Measurements from ENCODE around the gene HOXA6. TPM values are rescaled to one million over a fixed set of nuclear protein-coding genes. Genes with fewer than 3 reads are reported as not detected.

HOXA6 gene
- total RNA-seq, 1 donor from 2014 or later, result 3.1 TPM

DNA sequence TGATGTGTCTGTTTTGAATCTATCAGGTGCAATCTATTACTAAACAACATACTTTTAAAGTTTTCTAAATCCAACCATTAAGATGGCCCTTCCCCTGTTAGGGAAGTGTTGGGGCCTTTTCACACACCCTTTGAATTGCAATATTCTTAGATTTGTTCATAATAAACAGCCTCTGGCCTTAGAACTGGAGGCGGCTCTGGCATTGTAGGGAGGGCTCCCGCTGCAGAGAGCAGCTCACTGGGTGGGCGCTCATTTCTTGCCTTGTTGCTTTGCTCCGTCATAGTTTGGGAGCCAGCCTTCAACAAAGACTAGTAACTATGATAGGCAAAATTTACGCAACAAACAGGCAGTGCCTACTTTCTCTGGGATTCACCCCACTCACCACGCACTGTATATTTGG, 30.8 kb upstream of the HOXA6 start:
- Histone ChIP-seq H3K9me3 (ENCODE audit: control insufficient read depth in 3 of 3, low read length in 3 of 3) (no peaks in the 10 kb centered on the region), H3K27ac (ENCODE audit: low read depth, low read length) (peak overlapping the region; percentile 61), H3K36me3 (ENCODE audit: control insufficient read depth in 3 of 3, insufficient read depth in 3 of 3, low read length in 3 of 3) (no peaks in the 10 kb centered on the region), H3K4me1 (ENCODE audit: control insufficient read depth in 3 of 3, insufficient read depth in 3 of 3, low read length in 3 of 3) (peaks cover 39 to 61% (median 40%) of the 10 kb centered on the region in 3 donors), H3K9ac (ENCODE audit: low read depth in 1 of 3, low read length in 3 of 3) (peak overlapping the region; percentile 43 to 97 (median 93)), H3K27me3 (ENCODE audit: control insufficient read depth in 3 of 3, insufficient read depth in 3 of 3, low read length in 3 of 3) (peaks cover 15 to 29% (median 23%) of the 10 kb centered on the region in 3 donors), H3K4me3 (ENCODE audit: low read length in 3 of 3) (peak overlapping the region; percentile 52 to 85 (median 77))

DNA sequence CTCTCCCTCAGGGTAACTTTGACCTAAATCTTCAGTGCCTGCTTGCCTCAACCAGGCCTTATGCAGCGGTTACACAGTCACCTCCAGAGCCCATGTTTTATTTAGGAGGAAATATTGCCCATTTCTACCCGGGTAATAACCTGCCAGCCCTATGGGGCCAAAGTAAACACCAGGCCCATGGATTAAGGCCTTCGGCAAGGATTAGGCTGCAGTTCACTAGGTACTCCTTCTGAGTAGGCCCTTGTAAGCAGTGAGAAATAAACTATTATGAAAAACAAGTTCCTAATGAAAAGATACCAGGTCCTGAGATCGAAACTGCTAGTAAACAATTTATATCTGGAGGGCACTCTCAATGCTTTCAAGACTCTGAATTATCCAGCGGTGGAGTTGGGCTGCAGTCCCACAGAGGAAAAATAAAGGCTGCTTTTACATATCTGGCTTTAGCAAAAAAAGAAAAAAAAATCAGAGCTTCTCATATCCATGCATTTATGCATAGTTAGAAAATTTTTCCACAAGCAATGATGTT, 30.3 kb upstream of the HOXA6 start:
- H3K4me3 ChIP-seq (ENCODE audit: low read length in 3 of 3), result peak overlapping the region; percentile 77 to 85 (median 84)
- H3K36me3 ChIP-seq (ENCODE audit: control insufficient read depth in 3 of 3, insufficient read depth in 3 of 3, low read length in 3 of 3), result no peaks in the 10 kb centered on the region
- peak overlapping the region; percentile 84 for H3K27ac ChIP-seq (ENCODE audit: low read depth, low read length)
- peaks cover 34 to 56% (median 35%) of the 10 kb centered on the region in 3 donors for H3K4me1 ChIP-seq (ENCODE audit: control insufficient read depth in 3 of 3, insufficient read depth in 3 of 3, low read length in 3 of 3)
- peak overlapping the region; percentile 37 to 97 (median 93) for H3K9ac ChIP-seq (ENCODE audit: low read depth in 1 of 3, low read length in 3 of 3)
- H3K27me3 ChIP-seq (ENCODE audit: control insufficient read depth in 3 of 3, insufficient read depth in 3 of 3, low read length in 3 of 3), result peaks cover 10 to 25% (median 18%) of the 10 kb centered on the region in 3 donors
- no peaks in the 10 kb centered on the region for H3K9me3 ChIP-seq (ENCODE audit: control insufficient read depth in 3 of 3, low read length in 3 of 3)

DNA sequence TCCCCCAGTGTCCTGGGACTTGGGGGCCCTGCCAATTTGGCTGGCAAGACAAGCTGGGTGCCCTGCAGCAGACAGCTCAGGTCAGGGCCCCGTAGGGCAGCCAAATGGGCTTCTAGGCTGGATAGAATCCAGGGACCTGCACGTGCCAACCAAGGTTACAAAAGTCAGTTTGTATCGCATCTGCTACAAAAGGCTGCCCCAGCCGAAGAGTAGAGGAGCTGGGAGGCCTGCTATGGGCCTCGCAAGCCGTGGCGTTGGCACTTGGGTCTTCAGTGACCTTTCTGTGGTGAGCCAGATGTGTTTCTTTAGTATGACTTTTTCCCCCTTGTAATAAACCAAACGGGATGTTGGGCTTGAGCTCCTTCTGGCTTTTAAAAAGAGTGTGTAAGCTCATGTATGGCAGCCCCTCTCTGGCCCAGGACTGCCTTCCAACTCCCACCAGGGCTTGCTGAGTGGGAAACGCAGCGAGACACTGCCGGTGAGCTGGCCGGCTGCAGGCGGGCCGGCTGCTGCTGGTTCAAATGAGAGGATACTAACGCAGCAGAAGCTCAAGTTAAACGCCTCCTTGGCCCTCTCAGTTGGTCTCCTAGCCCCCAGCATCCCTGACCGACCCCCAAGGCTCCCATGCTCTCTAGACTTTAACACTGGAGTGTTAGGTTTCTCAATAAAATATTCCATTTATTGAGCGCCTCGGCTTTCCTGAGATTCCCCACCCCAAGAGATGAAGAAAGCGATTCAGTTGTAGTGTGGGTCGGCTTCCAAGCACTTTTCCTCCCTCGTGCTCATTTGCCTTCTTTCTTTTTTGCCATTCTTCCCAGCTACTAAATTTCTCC, 29.6 kb upstream of the HOXA6 start:
- Histone ChIP-seq H3K27me3 (ENCODE audit: control insufficient read depth in 3 of 3, insufficient read depth in 3 of 3, low read length in 3 of 3) (peaks cover 7 to 21% (median 15%) of the 10 kb centered on the region in 3 donors), H3K27ac (ENCODE audit: low read depth, low read length) (peak overlapping the region; percentile 84), H3K36me3 (ENCODE audit: control insufficient read depth in 3 of 3, insufficient read depth in 3 of 3, low read length in 3 of 3) (no peaks in the 10 kb centered on the region), H3K4me1 (ENCODE audit: control insufficient read depth in 3 of 3, insufficient read depth in 3 of 3, low read length in 3 of 3) (peaks cover 39 to 58% (median 40%) of the 10 kb centered on the region in 3 donors), H3K9ac (ENCODE audit: low read depth in 1 of 3, low read length in 3 of 3) (peak overlapping the region; percentile 37 to 97 (median 93)), H3K4me3 (ENCODE audit: low read length in 3 of 3) (peak overlapping the region; percentile 66 to 84 (median 77)), H3K9me3 (ENCODE audit: control insufficient read depth in 3 of 3, low read length in 3 of 3) (no peaks in the 10 kb centered on the region)

DNA sequence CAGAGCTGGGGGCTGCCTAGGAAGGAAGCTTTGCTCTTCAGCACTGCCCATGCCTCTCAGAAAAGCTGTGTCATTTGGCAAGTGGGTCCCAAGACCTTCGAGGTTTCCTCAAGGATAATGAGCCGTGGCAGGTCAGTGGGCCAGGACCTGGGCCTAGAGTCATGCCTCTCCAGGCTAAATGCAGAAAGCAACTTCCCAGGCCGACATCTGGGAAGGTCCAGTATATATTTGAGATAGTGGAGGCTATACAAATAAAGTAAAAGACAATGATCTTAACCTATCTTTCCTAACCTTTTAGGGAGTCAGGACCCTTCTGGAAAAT, 28.9 kb upstream of the HOXA6 start:
- H3K4me1 ChIP-seq (ENCODE audit: control insufficient read depth in 3 of 3, insufficient read depth in 3 of 3, low read length in 3 of 3), result peaks cover 41 to 57% (median 45%) of the 10 kb centered on the region in 3 donors
- peaks cover 7 to 17% (median 15%) of the 10 kb centered on the region in 3 donors for H3K27me3 ChIP-seq (ENCODE audit: control insufficient read depth in 3 of 3, insufficient read depth in 3 of 3, low read length in 3 of 3)
- H3K27ac ChIP-seq (ENCODE audit: low read depth, low read length), result peak overlapping the region; percentile 84
- H3K9ac ChIP-seq (ENCODE audit: low read depth in 1 of 3, low read length in 3 of 3), result peak overlapping the region; percentile 58 to 97 (median 69)
- H3K36me3 ChIP-seq (ENCODE audit: control insufficient read depth in 3 of 3, insufficient read depth in 3 of 3, low read length in 3 of 3), result no peaks in the 10 kb centered on the region
- no peaks in the 10 kb centered on the region for H3K9me3 ChIP-seq (ENCODE audit: control insufficient read depth in 3 of 3, low read length in 3 of 3)
- H3K4me3 ChIP-seq (ENCODE audit: low read length in 3 of 3), result peak overlapping the region; percentile 48 to 84 (median 81)

DNA sequence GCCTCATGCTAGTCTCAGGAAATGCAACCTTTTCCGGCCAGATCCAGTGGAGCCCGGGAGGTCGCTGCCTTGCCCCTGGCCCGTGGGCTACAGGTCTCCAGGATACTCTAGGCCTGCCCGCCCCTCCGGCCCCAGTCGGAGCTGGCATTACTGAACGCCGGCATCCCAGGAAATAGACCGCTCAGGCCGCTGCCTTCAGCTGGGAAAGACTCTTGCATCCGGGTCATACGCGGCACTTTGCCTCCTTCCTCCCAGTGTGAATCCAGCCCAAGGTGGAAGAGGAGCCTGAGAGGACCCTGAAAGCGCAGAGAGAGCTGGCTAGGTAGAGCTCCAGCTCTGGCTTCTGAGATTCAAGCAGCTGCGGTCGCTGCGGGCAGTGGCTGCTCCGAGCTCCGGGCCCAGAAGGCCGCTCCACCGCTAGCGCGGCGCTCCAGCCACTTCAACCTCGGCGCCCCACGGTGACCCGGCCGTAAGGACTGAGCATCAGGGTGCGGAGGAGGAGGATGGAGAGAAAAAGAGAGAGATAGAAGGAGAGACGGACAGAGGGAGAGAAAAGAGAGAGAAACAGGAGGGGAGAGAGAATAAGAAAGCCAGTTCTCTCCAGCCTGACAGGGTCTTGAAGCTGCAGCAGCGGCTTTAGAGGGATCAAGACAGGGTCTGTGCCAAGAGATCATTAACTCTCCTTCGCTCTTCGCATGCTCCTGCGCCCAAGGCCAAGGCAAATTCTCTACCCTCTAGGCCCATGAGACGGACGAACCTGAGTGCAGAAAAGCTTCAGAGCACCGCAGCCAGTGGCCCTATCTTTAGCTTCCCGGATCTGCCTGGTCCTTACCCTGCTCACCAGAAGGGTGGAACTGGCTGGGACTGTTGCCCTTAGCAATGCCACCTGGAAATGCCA, 28.3 kb upstream of the HOXA6 start:
- H3K9me3 ChIP-seq (ENCODE audit: control insufficient read depth in 3 of 3, low read length in 3 of 3), result no peaks in the 10 kb centered on the region
- peaks cover 45 to 60% (median 48%) of the 10 kb centered on the region in 3 donors for H3K4me1 ChIP-seq (ENCODE audit: control insufficient read depth in 3 of 3, insufficient read depth in 3 of 3, low read length in 3 of 3)
- peak overlapping the region; percentile 84 for H3K27ac ChIP-seq (ENCODE audit: low read depth, low read length)
- no peaks in the 10 kb centered on the region for H3K36me3 ChIP-seq (ENCODE audit: control insufficient read depth in 3 of 3, insufficient read depth in 3 of 3, low read length in 3 of 3)
- peak overlapping the region; percentile 48 to 84 (median 81) for H3K4me3 ChIP-seq (ENCODE audit: low read length in 3 of 3)
- peaks cover 7 to 20% (median 13%) of the 10 kb centered on the region in 3 donors for H3K27me3 ChIP-seq (ENCODE audit: control insufficient read depth in 3 of 3, insufficient read depth in 3 of 3, low read length in 3 of 3)
- peak overlapping the region; percentile 58 to 97 (median 69) for H3K9ac ChIP-seq (ENCODE audit: low read depth in 1 of 3, low read length in 3 of 3)

DNA sequence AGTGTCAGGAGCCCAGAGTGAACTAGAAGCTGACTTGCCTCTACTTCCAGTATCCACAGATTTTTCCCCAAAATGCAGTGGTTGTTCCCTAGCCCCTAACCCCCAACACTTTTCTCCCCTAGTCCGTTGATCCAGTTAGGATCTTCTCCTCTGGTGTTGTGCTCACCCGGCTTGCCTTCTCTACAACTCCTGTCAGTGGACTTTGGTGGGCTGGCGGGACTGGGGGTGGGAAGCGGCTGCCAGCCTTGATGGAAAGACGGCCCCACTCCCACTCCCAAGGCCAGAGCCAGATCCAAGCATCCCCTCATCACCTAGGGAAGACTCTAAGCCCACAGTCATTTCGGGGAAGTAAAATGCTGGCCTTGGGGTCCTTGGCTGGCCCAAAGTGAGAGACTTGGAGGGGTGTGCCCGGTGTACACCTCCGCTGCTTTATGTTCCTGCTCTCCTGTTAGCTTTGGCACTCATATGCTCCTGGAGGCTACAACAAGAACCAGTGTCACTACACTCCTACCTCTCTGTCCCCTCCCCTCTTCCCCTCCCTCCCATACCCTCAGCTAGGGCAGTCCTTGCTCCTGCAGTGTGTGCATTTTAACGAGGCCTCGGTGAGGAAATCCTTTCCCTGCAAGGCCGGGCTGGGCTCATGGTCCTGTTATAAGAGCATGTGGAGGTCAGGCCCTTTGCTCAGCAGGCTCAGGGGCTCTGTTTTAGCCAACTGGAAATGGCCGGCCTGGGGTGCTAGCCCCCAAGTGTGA, 27.5 kb upstream of the HOXA6 start:
- Histone ChIP-seq H3K9me3 (ENCODE audit: control insufficient read depth in 3 of 3, low read length in 3 of 3) (no peaks in the 10 kb centered on the region), H3K4me1 (ENCODE audit: control insufficient read depth in 3 of 3, insufficient read depth in 3 of 3, low read length in 3 of 3) (peaks cover 47 to 54% (median 53%) of the 10 kb centered on the region in 3 donors), H3K9ac (ENCODE audit: low read depth in 1 of 3, low read length in 3 of 3) (peak overlapping the region; percentile 74 to 97 (median 90)), H3K27me3 (ENCODE audit: control insufficient read depth in 3 of 3, insufficient read depth in 3 of 3, low read length in 3 of 3) (peaks cover 3 to 20% (median 7%) of the 10 kb centered on the region in 3 donors), H3K36me3 (ENCODE audit: control insufficient read depth in 3 of 3, insufficient read depth in 3 of 3, low read length in 3 of 3) (no peaks in the 10 kb centered on the region), H3K27ac (ENCODE audit: low read depth, low read length) (peak overlapping the region; percentile 84), H3K4me3 (ENCODE audit: low read length in 3 of 3) (peak overlapping the region; percentile 60 to 84 (median 81))

DNA sequence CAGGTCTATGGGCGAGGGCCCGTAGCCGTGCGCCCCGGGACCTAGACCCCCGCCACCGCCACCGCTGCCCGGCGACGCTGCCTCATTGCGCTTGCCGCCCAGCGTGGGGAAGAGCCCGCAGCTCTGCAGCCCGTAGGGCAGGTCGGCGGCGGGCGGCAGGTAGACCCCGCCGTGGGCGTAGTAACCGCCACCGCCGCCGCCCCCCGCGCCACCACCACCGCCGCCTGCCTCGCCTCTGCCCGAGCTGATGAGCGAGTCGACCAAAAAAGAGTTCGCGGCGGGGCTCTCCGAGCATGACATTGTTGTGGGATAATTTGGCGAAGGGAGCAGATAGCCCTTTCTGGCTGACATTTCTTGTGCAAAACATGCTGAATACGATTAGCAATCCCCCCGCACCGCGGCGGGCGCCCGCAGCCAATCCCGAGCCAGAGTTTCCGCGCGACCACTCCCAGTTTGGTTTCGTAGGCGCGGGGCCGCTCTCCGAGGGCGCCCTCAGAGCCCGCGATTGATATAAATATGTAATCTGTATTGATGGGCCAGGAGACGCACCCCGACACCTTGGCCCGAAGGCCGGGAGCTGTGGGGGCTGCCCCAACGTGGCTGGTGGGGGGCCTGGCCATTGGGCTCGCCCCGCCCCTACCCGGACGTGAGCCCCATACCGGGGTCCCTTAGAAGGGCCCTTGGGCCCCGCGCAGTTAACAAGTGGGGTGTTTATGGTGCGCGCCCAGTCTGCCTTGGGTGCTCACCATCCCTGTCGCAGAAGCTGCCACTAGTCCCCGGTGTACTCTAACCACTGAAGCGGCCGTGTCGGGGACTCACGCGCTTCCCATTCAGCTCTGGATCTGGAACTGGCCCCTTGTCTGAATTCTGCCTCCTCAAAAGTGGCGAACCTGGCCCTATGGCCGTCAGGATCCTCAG, 26.6 kb upstream of the HOXA6 start, which contains the start of gene HOXA10:
Gene HOXA10 (minus strand): TSS at position 365 of the 918 bp plus-strand sequence. CDS start 14 bp downstream, at position 351.
- no peaks in the 10 kb centered on the region for H3K9me3 ChIP-seq (ENCODE audit: control insufficient read depth in 3 of 3, low read length in 3 of 3)
- H3K9ac ChIP-seq (ENCODE audit: low read depth in 1 of 3, low read length in 3 of 3), result peak within 1 kb of the TSS; percentile 74 to 97 (median 90)
- peak within 1 kb of the TSS; percentile 84 for H3K27ac ChIP-seq (ENCODE audit: low read depth, low read length)
- H3K4me3 ChIP-seq (ENCODE audit: low read length in 3 of 3), result peak within 1 kb of the TSS; percentile 69 to 84 (median 81)
- H3K36me3 ChIP-seq (ENCODE audit: control insufficient read depth in 3 of 3, insufficient read depth in 3 of 3, low read length in 3 of 3), result no peaks in the 10 kb centered on the region
- peaks cover 3 to 20% (median 4%) of the 10 kb centered on the region in 3 donors for H3K27me3 ChIP-seq (ENCODE audit: control insufficient read depth in 3 of 3, insufficient read depth in 3 of 3, low read length in 3 of 3)
- peaks cover 49 to 54% (median 52%) of the 10 kb centered on the region in 3 donors for H3K4me1 ChIP-seq (ENCODE audit: control insufficient read depth in 3 of 3, insufficient read depth in 3 of 3, low read length in 3 of 3)

DNA sequence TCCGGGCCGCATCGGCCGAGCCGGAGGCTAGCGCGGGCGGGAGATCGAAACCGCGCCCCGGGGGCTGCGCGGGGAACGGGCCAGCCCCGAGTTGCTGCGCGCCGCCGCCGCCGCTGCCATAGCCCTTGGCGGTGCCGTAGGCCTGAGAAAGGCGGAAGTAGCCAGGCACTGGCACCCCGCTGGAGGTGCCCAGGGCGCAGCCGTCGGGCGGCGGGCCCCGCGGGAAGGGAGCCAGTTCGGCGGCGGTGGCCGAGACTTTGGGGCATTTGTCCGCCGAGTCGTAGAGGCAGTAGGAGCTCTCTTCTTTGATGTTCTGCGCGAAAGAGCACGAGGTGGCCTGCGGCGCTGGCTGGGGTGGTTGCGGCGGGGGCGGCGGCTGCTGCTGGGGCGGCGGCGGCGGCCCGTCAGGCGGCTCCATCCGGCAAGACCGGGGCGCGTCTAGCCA, 26.0 kb upstream of the HOXA6 start:
- Histone ChIP-seq H3K27ac (ENCODE audit: low read depth, low read length) (peak overlapping the region; percentile 84), H3K9me3 (ENCODE audit: control insufficient read depth in 3 of 3, low read length in 3 of 3) (no peaks in the 10 kb centered on the region), H3K4me1 (ENCODE audit: control insufficient read depth in 3 of 3, insufficient read depth in 3 of 3, low read length in 3 of 3) (peaks cover 52 to 59% (median 55%) of the 10 kb centered on the region in 3 donors), H3K36me3 (ENCODE audit: control insufficient read depth in 3 of 3, insufficient read depth in 3 of 3, low read length in 3 of 3) (no peaks in the 10 kb centered on the region), H3K4me3 (ENCODE audit: low read length in 3 of 3) (peak overlapping the region; percentile 69 to 84 (median 81)), H3K9ac (ENCODE audit: low read depth in 1 of 3, low read length in 3 of 3) (peak overlapping the region; percentile 74 to 97 (median 90)), H3K27me3 (ENCODE audit: control insufficient read depth in 3 of 3, insufficient read depth in 3 of 3, low read length in 3 of 3) (peaks cover 3 to 20% (median 4%) of the 10 kb centered on the region in 3 donors)
